WTC11 (cell line): Measurements from ENCODE around the gene PRR35. TPM values are rescaled to one million over a fixed set of nuclear protein-coding genes. Genes with fewer than 3 reads are reported as not detected.

Experiments
- ATAC-seq: fragments of 200-7000 bp; cut with Tn5 transposase; 2 replicates; pipeline ENCODE4 v1.10.0; 2021; ENCODE audit warnings: mild to moderate bottlenecking, moderate library complexity
- CTCF ChIA-PET: fragments of 300-600 bp; sonication (Branson Sonifier 250); formaldehyde crosslinking; loops from one replicate; lab custom pipeline; 2021; ENCODE audit warnings: antibody characterized with exemption; lab: Charles Lee
- POLR2A ChIA-PET: fragments of 350-600 bp; sonication (Branson Sonifier 250); formaldehyde crosslinking; loops from one replicate; lab custom pipeline; 2021; ENCODE audit warnings: antibody characterized with exemption; lab: Charles Lee
- DNase-seq: peaks from one replicate; pipeline ENCODE4 v3.0.0; 2021; ENCODE audit warnings: low spot score
- H3K27ac Mint-ChIP-seq: 2 replicates; pipeline ENCODE4 v1.8.0; 2021; ENCODE audit warnings: mixed read lengths
- H3K27me3 Mint-ChIP-seq: 2 replicates; pipeline ENCODE4 v1.8.0; 2021; ENCODE audit warnings: low read depth, mild to moderate bottlenecking, moderate library complexity, mixed read lengths
- H3K36me3 Mint-ChIP-seq: 2 replicates; pipeline ENCODE4 v1.8.0; 2021; ENCODE audit warnings: mixed read lengths
- H3K4me1 Mint-ChIP-seq: 2 replicates; pipeline ENCODE4 v1.8.0; 2022; ENCODE audit warnings: mixed read lengths
- H3K4me3 Mint-ChIP-seq: 2 replicates; pipeline ENCODE4 v1.8.0; 2021; ENCODE audit warnings: mild to moderate bottlenecking, moderate library complexity, mixed read lengths
- H3K9me3 Mint-ChIP-seq: 2 replicates; pipeline ENCODE4 v1.8.0; 2021; ENCODE audit warnings: mixed read lengths
- AFF4 ChIP-seq: sonication (generic); formaldehyde crosslinking; IDR thresholded peaks from 2 replicates; pipeline ENCODE4 v1.8.1; 2023; ENCODE audit warnings: mild to moderate bottlenecking, missing genetic modification reagents, borderline replicate concordance
- EMX1 ChIP-seq: fragments of 250-450 bp; sonication (Bioruptor Pico); IDR thresholded peaks from 2 replicates; pipeline ENCODE4 v1.8.0; 2021; ENCODE audit warnings: mild to moderate bottlenecking
- ESRRA ChIP-seq: sonication (generic); formaldehyde crosslinking; IDR thresholded peaks from 2 replicates; pipeline ENCODE4 v1.8.1; 2022; ENCODE audit warnings: mild to moderate bottlenecking, missing genetic modification reagents, borderline replicate concordance
- GABPB1 ChIP-seq: sonication (generic); formaldehyde crosslinking; IDR thresholded peaks from 2 replicates; pipeline ENCODE4 v1.8.1; 2023; ENCODE audit warnings: mild to moderate bottlenecking, missing genetic modification reagents
- IRF1 ChIP-seq: sonication (generic); formaldehyde crosslinking; IDR thresholded peaks from 2 replicates; pipeline ENCODE4 v1.8.0; 2023; ENCODE audit warnings: missing genetic modification reagents
- JAZF1 ChIP-seq: fragments of 250-450 bp; sonication (Bioruptor Pico); IDR thresholded peaks from 2 replicates; pipeline ENCODE4 v1.9.0; 2021; ENCODE audit warnings: moderate library complexity, mild to moderate bottlenecking, inconsistent platforms
- JUN ChIP-seq: sonication (generic); formaldehyde crosslinking; IDR thresholded peaks from 2 replicates; pipeline ENCODE4 v1.8.0; 2023; ENCODE audit warnings: mild to moderate bottlenecking, missing genetic modification reagents
- MLX ChIP-seq: sonication (generic); formaldehyde crosslinking; IDR thresholded peaks from 2 replicates; pipeline ENCODE4 v1.8.1; 2023; ENCODE audit warnings: mild to moderate bottlenecking, missing genetic modification reagents, moderate library complexity
- PREB ChIP-seq: sonication (generic); formaldehyde crosslinking; IDR thresholded peaks from 2 replicates; pipeline ENCODE4 v1.8.1; 2022; ENCODE audit warnings: mild to moderate bottlenecking, missing genetic modification reagents, moderate library complexity, borderline replicate concordance
- RELA ChIP-seq: sonication (generic); formaldehyde crosslinking; IDR thresholded peaks from 2 replicates; pipeline ENCODE4 v1.8.1; 2022; ENCODE audit warnings: missing genetic modification reagents, mild to moderate bottlenecking, borderline replicate concordance
- SOX15 ChIP-seq: fragments of 250-450 bp; sonication (Bioruptor Pico); IDR thresholded peaks from 2 replicates; pipeline ENCODE4 v1.9.0; 2021; ENCODE audit warnings: mild to moderate bottlenecking
- TEAD1 ChIP-seq: sonication (generic); formaldehyde crosslinking; IDR thresholded peaks from 2 replicates; pipeline ENCODE4 v1.8.0; 2022; ENCODE audit warnings: mild to moderate bottlenecking, missing genetic modification reagents
- ZBTB43 ChIP-seq: sonication (generic); formaldehyde crosslinking; IDR thresholded peaks from 2 replicates; pipeline ENCODE4 v1.8.1; 2023; ENCODE audit warnings: mild to moderate bottlenecking, missing genetic modification reagents
- ZNF317 ChIP-seq: sonication (generic); formaldehyde crosslinking; IDR thresholded peaks from 2 replicates; pipeline ENCODE4 v1.8.1; 2023; ENCODE audit warnings: low read depth, mild to moderate bottlenecking, moderate library complexity, missing genetic modification reagents, borderline replicate concordance
- total RNA-seq: library from RNA; stranded (reverse); gene quantifications from 3 replicates; pipeline ENCODE4 v1.2.3, GENCODE V29; 2021
- TF ChIP-seq, protein P1 (sequence below): fragments of 250-450 bp; sonication (Bioruptor Pico); IDR thresholded peaks from 2 replicates; pipeline ENCODE4 v1.9.0; 2021; ENCODE audit warnings: mild to moderate bottlenecking
- TF ChIP-seq, protein P2 (sequence below): sonication (generic); formaldehyde crosslinking; IDR thresholded peaks from 2 replicates; pipeline ENCODE4 v1.8.0; 2022; ENCODE audit warnings: mild to moderate bottlenecking, missing genetic modification reagents
- TF ChIP-seq, protein P3 (sequence below): sonication (generic); formaldehyde crosslinking; IDR thresholded peaks from 2 replicates; pipeline ENCODE4 v1.8.1; 2023; ENCODE audit warnings: mild to moderate bottlenecking, missing genetic modification reagents
- TF ChIP-seq, protein P4 (sequence below): sonication (generic); formaldehyde crosslinking; IDR thresholded peaks from 2 replicates; pipeline ENCODE4 v1.8.0; 2022; ENCODE audit warnings: mild to moderate bottlenecking, missing genetic modification reagents

Gene PRR35
- total RNA-seq, 1 experiment from 2014 or later = 0.72 TPM

GRCh38 chr16:530111-530817 lies 29.9 kb upstream of the PRR35 start:
- Mint-ChIP-seq H3K4me1 (peaks cover 20% of the 10 kb centered on the region), H3K27ac (peak overlapping the region; percentile 79), H3K9me3 (no peaks in the 10 kb centered on the region), H3K4me3 (peak overlapping the region; percentile 16; the same call in 1 of the 2 replicates), H3K36me3 (0 out of 2 replicates have a peak, but pooled peaks cover 2% of the 10 kb centered on the region), H3K27me3 (no peaks in the 10 kb centered on the region)
- POLR2A ChIA-PET = no interaction called here
- no peak for ATAC-seq
- CTCF ChIA-PET = interaction anchor here (1.8 kb wide), 1 partner anchor 46 kb away, joined by 6 read pairs; no protein-coding TSS in a partner anchor
- DNase-seq = no peak
- no peak for TF ChIP-seq ESRRA
- no peak for TF ChIP-seq EMX1 (CRISPR knock-in tag)
- TF ChIP-seq ZNF317 (CRISPR knock-in tag) = no peak
- TF ChIP-seq, protein P1, sequence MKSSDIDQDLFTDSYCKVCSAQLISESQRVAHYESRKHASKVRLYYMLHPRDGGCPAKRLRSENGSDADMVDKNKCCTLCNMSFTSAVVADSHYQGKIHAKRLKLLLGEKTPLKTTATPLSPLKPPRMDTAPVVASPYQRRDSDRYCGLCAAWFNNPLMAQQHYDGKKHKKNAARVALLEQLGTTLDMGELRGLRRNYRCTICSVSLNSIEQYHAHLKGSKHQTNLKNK (CRISPR knock-in tag) = no peak
- TF ChIP-seq, protein P2, sequence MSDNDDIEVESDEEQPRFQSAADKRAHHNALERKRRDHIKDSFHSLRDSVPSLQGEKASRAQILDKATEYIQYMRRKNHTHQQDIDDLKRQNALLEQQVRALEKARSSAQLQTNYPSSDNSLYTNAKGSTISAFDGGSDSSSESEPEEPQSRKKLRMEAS (CRISPR knock-in tag) = no peak
- TF ChIP-seq PREB (CRISPR knock-in tag) = no peak
- TF ChIP-seq GABPB1 (CRISPR knock-in tag) = no peak
- no peak for TF ChIP-seq JUN (CRISPR knock-in tag)
- TF ChIP-seq, protein P3, sequence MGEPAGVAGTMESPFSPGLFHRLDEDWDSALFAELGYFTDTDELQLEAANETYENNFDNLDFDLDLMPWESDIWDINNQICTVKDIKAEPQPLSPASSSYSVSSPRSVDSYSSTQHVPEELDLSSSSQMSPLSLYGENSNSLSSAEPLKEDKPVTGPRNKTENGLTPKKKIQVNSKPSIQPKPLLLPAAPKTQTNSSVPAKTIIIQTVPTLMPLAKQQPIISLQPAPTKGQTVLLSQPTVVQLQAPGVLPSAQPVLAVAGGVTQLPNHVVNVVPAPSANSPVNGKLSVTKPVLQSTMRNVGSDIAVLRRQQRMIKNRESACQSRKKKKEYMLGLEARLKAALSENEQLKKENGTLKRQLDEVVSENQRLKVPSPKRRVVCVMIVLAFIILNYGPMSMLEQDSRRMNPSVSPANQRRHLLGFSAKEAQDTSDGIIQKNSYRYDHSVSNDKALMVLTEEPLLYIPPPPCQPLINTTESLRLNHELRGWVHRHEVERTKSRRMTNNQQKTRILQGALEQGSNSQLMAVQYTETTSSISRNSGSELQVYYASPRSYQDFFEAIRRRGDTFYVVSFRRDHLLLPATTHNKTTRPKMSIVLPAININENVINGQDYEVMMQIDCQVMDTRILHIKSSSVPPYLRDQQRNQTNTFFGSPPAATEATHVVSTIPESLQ (CRISPR knock-in tag) = no peak
- TF ChIP-seq MLX (CRISPR knock-in tag) = no peak

- DNase-seq (no peak), ATAC-seq (no peak)
- Mint-ChIP-seq H3K27me3 (no peaks in the 10 kb centered on the region), H3K9me3 (no peaks in the 10 kb centered on the region), H3K36me3 (no peaks in the 10 kb centered on the region), H3K4me1 (peaks cover 12% of the 10 kb centered on the region), H3K27ac (no peak overlapping the region), H3K4me3 (no peak overlapping the region)
- POLR2A ChIA-PET = interaction anchor here (0.7 kb wide), 1 partner anchor 423 kb away, joined by 4 read pairs; no protein-coding TSS in a partner anchor
- CTCF ChIA-PET = interaction anchor here (0.6 to 1.8 kb wide), 3 partner anchors 11 to 51 kb away, joined by 3 to 6 read pairs (median 3); no protein-coding TSS in a partner anchor
- no peak for TF ChIP-seq RELA (CRISPR knock-in tag)
- TF ChIP-seq IRF1 (CRISPR knock-in tag) = no peak
- TF ChIP-seq TEAD1 (CRISPR knock-in tag) = no peak
- TF ChIP-seq ZBTB43 (CRISPR knock-in tag) = no peak
- TF ChIP-seq, protein P2 (CRISPR knock-in tag) = no peak
- TF ChIP-seq, protein P3 (CRISPR knock-in tag) = no peak
- no peak for TF ChIP-seq AFF4 (CRISPR knock-in tag)
- no peak for TF ChIP-seq SOX15 (CRISPR knock-in tag)
- TF ChIP-seq GABPB1 (CRISPR knock-in tag) = no peak
- TF ChIP-seq, protein P4, sequence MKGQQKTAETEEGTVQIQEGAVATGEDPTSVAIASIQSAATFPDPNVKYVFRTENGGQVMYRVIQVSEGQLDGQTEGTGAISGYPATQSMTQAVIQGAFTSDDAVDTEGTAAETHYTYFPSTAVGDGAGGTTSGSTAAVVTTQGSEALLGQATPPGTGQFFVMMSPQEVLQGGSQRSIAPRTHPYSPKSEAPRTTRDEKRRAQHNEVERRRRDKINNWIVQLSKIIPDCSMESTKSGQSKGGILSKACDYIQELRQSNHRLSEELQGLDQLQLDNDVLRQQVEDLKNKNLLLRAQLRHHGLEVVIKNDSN (CRISPR knock-in tag) = no peak
- no peak for TF ChIP-seq JAZF1 (CRISPR knock-in tag)
Measured at GRCh38 chr16:531494-532125, 28.6 kb upstream of the PRR35 start.
